CD14-positive monocyte (primary cell): Measurements from ENCODE around the gene MBIP. TPM values are rescaled to one million over a fixed set of nuclear protein-coding genes. Genes with fewer than 3 reads are reported as not detected.

Experiments
- DNase-seq, 3 donors: peaks; one replicate each; pipeline ENCODE4 v3.0.0-alpha.2; 2011 to 2022
- H2AFZ ChIP-seq: 2 replicates; pipeline ENCODE4 v1.6.0; 2012; ENCODE audit warnings: mild to moderate bottlenecking, low read depth, low read length, inconsistent platforms; ENCODE audit not compliant: insufficient read depth, poor library complexity, severe bottlenecking
- H3K27ac ChIP-seq, 2 donors: 1 replicate in 1 of 2; 2 replicates in 1 of 2; pipeline ENCODE4 v1.5.1; 2012 to 2013; ENCODE audit warnings: low read length in 2 of 2, control low read depth in 1 of 2, inconsistent platforms in 1 of 2, low read depth in 1 of 2, mild to moderate bottlenecking in 1 of 2
- H3K27me3 ChIP-seq, 2 donors: one replicate each; pipeline versions ENCODE4 v1.6.0 to v1.6.1; 2011 to 2013; ENCODE audit warnings: low read length in 2 of 2; ENCODE audit not compliant: control insufficient read depth in 2 of 2, insufficient read depth in 2 of 2
- H3K36me3 ChIP-seq, 2 donors: replicated peaks in 1 of 2; 1 replicate in 1 of 2; 2 replicates in 1 of 2; pipeline versions ENCODE4 v1.5.1 to v1.6.1; 2012 to 2013; ENCODE audit warnings: low read length in 2 of 2, control low read depth in 1 of 2, inconsistent platforms in 1 of 2, mild to moderate bottlenecking in 1 of 2; ENCODE audit not compliant: insufficient read depth in 2 of 2, control insufficient read depth in 1 of 2
- H3K4me1 ChIP-seq, 2 donors: 1 replicate in 1 of 2; 2 replicates in 1 of 2; pipeline versions ENCODE4 v1.5.1 to v1.6.1; 2012 to 2013; ENCODE audit warnings: low read length in 2 of 2, control low read depth in 1 of 2, inconsistent platforms in 1 of 2, mild to moderate bottlenecking in 1 of 2, moderate library complexity in 1 of 2; ENCODE audit not compliant: insufficient read depth in 2 of 2, control insufficient read depth in 1 of 2
- H3K4me2 ChIP-seq: replicated peaks from 2 replicates; pipeline ENCODE3; 2012; ENCODE audit warnings: low read length, moderate library complexity, mild to moderate bottlenecking; ENCODE audit not compliant: poor library complexity, severe bottlenecking; ENCODE audit errors: extremely low read depth
- H3K4me3 ChIP-seq, 3 experiments: fragments of 200-600 bp in 1 of 3; sonication (generic) in 1 of 3; replicated peaks in 1 of 3; 1 replicate in 2 of 3; 2 replicates in 1 of 3; pipeline ENCODE4 v1.5.1; 2011 to 2013; ENCODE audit warnings: low read length in 3 of 3, mild to moderate bottlenecking in 3 of 3, control low read depth in 2 of 3, low read depth in 2 of 3, inconsistent platforms in 1 of 3, moderate library complexity in 1 of 3
- H3K79me2 ChIP-seq: 2 replicates; pipeline ENCODE4 v1.6.0; 2012; ENCODE audit warnings: mild to moderate bottlenecking, control low read depth, inconsistent platforms, low read length, moderate library complexity; ENCODE audit not compliant: insufficient read depth
- H3K9ac ChIP-seq: 2 replicates; pipeline ENCODE4 v1.6.0; 2017; ENCODE audit warnings: low read length, mild to moderate bottlenecking; ENCODE audit not compliant: insufficient read depth, poor library complexity, severe bottlenecking
- H3K9me3 ChIP-seq, 2 donors: replicated peaks in 1 of 2; 1 replicate in 1 of 2; 2 replicates in 1 of 2; pipeline versions ENCODE4 v1.5.1 to v1.6.1; 2012 to 2013; ENCODE audit warnings: low read length in 2 of 2, control low read depth in 1 of 2; ENCODE audit not compliant: control insufficient read depth in 1 of 2, insufficient read depth in 1 of 2
- H4K20me1 ChIP-seq: 2 replicates; pipeline ENCODE4 v1.6.0; 2012; ENCODE audit warnings: mild to moderate bottlenecking, low read length, control low read depth, moderate library complexity; ENCODE audit not compliant: insufficient read depth
- H3K27ac Mint-ChIP-seq, 7 donors: one replicate each; pipeline ENCODE4 v1.8.0; 2020; ENCODE audit warnings: mild to moderate bottlenecking in 7 of 7, mixed read lengths in 7 of 7, moderate library complexity in 6 of 7, inconsistent platforms in 2 of 7
- H3K27me3 Mint-ChIP-seq, 3 donors: one replicate each; pipeline ENCODE4 v1.8.0; 2021 to 2022; ENCODE audit warnings: low read depth in 3 of 3, mild to moderate bottlenecking in 3 of 3, mixed read lengths in 3 of 3, moderate library complexity in 3 of 3, inconsistent platforms in 1 of 3
- H3K36me3 Mint-ChIP-seq, 2 donors: one replicate each; pipeline ENCODE4 v1.8.0; 2020; ENCODE audit warnings: mixed read lengths in 2 of 2, inconsistent platforms in 1 of 2, mild to moderate bottlenecking in 1 of 2
- H3K4me1 Mint-ChIP-seq: one replicate; pipeline ENCODE4 v1.8.0; 2020; ENCODE audit warnings: mild to moderate bottlenecking, mixed read lengths
- H3K4me3 Mint-ChIP-seq, 2 donors: one replicate each; pipeline ENCODE4 v1.8.0; 2020; ENCODE audit warnings: mild to moderate bottlenecking in 2 of 2, mixed read lengths in 2 of 2, moderate library complexity in 1 of 2
- H3K9me3 Mint-ChIP-seq, 7 donors: one replicate each; pipeline ENCODE4 v1.8.0; 2020 to 2022; ENCODE audit warnings: mixed read lengths in 7 of 7, mild to moderate bottlenecking in 6 of 7, moderate library complexity in 6 of 7, inconsistent platforms in 2 of 7
- CTCF ChIP-seq: fragments of 200-600 bp; IDR thresholded peaks from one replicate; pipeline ENCODE4 v1.8.0; 2022; ENCODE audit warnings: antibody characterized with exemption, mild to moderate bottlenecking
- WGBS: methylation state at CpG from one replicate; pipeline ENCODE4 v1.1.5; 2013; ENCODE audit warnings: missing lambda C conversion rate; ENCODE audit not compliant: insufficient coverage; 5-methylcytosine and 5-hydroxymethylcytosine counted together
- intact Hi-C, 2 donors: fragments of 100-400 bp; cut with micrococcal nuclease; formaldehyde crosslinking; loops; one replicate each; pipeline versions ENCODE4 v1.15.0 to v1.15.1; 2023
- polyA plus RNA-seq, 3 donors: library from polyadenylated mRNA; depleted of rRNA in 1 of 3; unstranded in 2 of 3; stranded (reverse) in 1 of 3; fragments of 300-500 nt in 2 of 3; fragments of >200 nt in 1 of 3; fragmentation: Illumina TruSeq in 2 of 3; gene quantifications; 1 replicate in 2 of 3; 2 replicates in 1 of 3; pipeline ENCODE4 v1.2.3, GENCODE V29; 2012 to 2021

The MBIP gene
- polyA plus RNA-seq, 3 donors = 6.6 to 9.1 (median 8.0) TPM

GRCh38 chr14:36362648-36363047, 42.2 kb upstream of the MBIP start:
- Mint-ChIP-seq H3K4me1 (peaks cover 18% of the 10 kb centered on the region), H3K27ac (peak overlapping the region in 1 of 7 donors; percentile 21), H3K36me3 (no peaks in the 10 kb centered on the region), H3K9me3 (peaks cover 0 to 2% (median 0%) of the 10 kb centered on the region in 7 donors), H3K27me3 (peaks cover 4 to 5% (median 4%) of the 10 kb centered on the region in 3 donors), H3K4me3 (no peak overlapping the region)
- Histone ChIP-seq H3K4me3 (no peak overlapping the region), H3K9me3 (no peaks in the 10 kb centered on the region), H3K36me3 (no peaks in the 10 kb centered on the region), H2AFZ (no peak overlapping the region), H3K4me1 (peaks cover 14 to 18% of the 10 kb centered on the region in 2 donors), H3K27me3 (peaks cover 7 to 9% of the 10 kb centered on the region in 2 donors), H4K20me1 (no peaks in the 10 kb centered on the region), H3K79me2 (no peaks in the 10 kb centered on the region), H3K27ac (no peak overlapping the region), H3K9ac (no peak overlapping the region), H3K4me2 (no peak overlapping the region)
- intact Hi-C loops = loop anchor here in 1 of 2 donors (10.0 kb wide), 1 partner anchor 148 kb away; no protein-coding TSS in a partner anchor
- DNase-seq = no peak
- no CpG with 5 or more reads among the region's 3 CpGs for WGBS
- no peak for TF ChIP-seq CTCF

- no peak overlapping the region for H3K4me2 ChIP-seq
- H3K9me3 ChIP-seq = peaks cover 0 to 8% of the 10 kb centered on the region in 2 donors
- no peak overlapping the region for H3K27ac ChIP-seq
- peaks cover 14 to 18% of the 10 kb centered on the region in 2 donors for H3K4me1 ChIP-seq
- intact Hi-C loops = loop anchor here in 1 of 2 donors (10.0 kb wide), 1 partner anchor 147 kb away; no protein-coding TSS in a partner anchor
- Mint-ChIP-seq H3K4me1 (peaks cover 18% of the 10 kb centered on the region), H3K4me3 (no peak overlapping the region), H3K27me3 (peaks cover 2 to 6% (median 4%) of the 10 kb centered on the region in 3 donors), H3K27ac (peak overlapping the region in 2 of 7 donors; percentile 4 to 18), H3K9me3 (peaks cover 5 to 10% (median 9%) of the 10 kb centered on the region in 7 donors), H3K36me3 (no peaks in the 10 kb centered on the region)
- H4K20me1 ChIP-seq = no peaks in the 10 kb centered on the region
- no peak for TF ChIP-seq CTCF
- H3K4me3 ChIP-seq = no peak overlapping the region
- peaks cover 3 to 6% of the 10 kb centered on the region in 2 donors for H3K27me3 ChIP-seq
- no peaks in the 10 kb centered on the region for H3K79me2 ChIP-seq
- DNase-seq = peak; percentile 17 to 52 (median 20)
- H3K9ac ChIP-seq = no peak overlapping the region
- no peaks in the 10 kb centered on the region for H3K36me3 ChIP-seq
- H2AFZ ChIP-seq = no peak overlapping the region
- no CpG with 5 or more reads among the region's 2 CpGs for WGBS
Observed at GRCh38 chr14:36361210-36361853, 40.9 kb upstream of the MBIP start.
